Esophagus muscularis mucosa (tissue), 4 donors: ENCODE results near the gene IDH3G.

ENCODE experiments used
- CTCF ChIP-seq, 3 experiments: fragments of 200-600 bp in 2 of 3; fragments of 450-650 bp in 1 of 3; sonication (generic) in 2 of 3; IDR thresholded peaks; one replicate each; pipeline ENCODE4 v1.5.1; 2017 to 2019; ENCODE audit warnings: antibody characterized with exemption in 3 of 3, mild to moderate bottlenecking in 2 of 3, moderate library complexity in 1 of 3
- EP300 ChIP-seq: sonication (generic); formaldehyde crosslinking; IDR thresholded peaks from one replicate; pipeline ENCODE4 v1.6.1; 2017; ENCODE audit warnings: antibody characterized with exemption
- POLR2AphosphoS5 ChIP-seq, 2 donors: sonication (generic); formaldehyde crosslinking; IDR thresholded peaks; one replicate each; pipeline ENCODE4 v1.6.1; 2017; ENCODE audit warnings: antibody characterized with exemption in 2 of 2

DNA sequence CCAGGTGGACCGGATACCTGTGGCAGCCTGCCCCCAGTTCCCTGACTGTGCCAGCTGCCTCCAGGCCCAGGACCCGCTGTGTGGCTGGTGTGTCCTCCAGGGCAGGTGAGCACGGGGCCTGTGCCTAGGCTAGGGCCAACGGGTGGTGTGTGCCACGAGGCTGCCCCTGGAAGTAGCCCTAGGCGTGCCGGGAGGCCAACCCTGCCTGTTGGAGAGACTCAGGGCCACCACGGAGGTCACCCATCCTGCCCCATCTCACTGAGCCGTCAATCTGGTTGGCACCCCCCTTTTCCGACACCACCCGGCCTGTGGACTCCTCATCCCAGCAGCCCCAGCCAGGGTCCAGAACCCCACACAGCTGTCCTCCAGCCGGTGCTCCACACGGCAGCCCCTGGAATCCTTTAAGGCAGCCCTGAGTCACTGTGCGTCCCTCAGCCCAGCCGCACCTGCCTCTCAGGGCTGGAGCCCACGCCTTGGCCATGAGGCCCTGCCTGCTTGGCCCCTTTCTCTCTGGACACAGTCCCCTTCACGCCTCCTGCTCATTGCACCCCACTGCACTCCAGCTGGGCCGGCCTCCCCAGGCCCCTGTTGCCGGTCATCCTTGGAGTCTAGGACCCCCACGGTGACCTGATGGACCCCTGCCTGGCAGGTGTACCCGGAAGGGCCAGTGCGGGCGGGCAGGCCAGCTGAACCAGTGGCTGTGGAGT, 24.9 kb downstream of the IDH3G start:
- TF ChIP-seq CTCF (IDR thresholded peaks at IDR 0.05) (no peak), EP300 (no peak), POLR2AphosphoS5 (IDR thresholded peaks at IDR 0.05) (no peak)
